ENCODE data around the gene ANKS3.

- TF ChIP-seq POLR2AphosphoS5 (IDR thresholded peaks at IDR 0.05; ENCODE audit: insufficient read depth, low read depth, low read length), result no peak
- TF ChIP-seq POLR2A (IDR thresholded peaks at IDR 0.05; ENCODE audit: low read depth, low read length), result no peak
- TF ChIP-seq, protein P1, sequence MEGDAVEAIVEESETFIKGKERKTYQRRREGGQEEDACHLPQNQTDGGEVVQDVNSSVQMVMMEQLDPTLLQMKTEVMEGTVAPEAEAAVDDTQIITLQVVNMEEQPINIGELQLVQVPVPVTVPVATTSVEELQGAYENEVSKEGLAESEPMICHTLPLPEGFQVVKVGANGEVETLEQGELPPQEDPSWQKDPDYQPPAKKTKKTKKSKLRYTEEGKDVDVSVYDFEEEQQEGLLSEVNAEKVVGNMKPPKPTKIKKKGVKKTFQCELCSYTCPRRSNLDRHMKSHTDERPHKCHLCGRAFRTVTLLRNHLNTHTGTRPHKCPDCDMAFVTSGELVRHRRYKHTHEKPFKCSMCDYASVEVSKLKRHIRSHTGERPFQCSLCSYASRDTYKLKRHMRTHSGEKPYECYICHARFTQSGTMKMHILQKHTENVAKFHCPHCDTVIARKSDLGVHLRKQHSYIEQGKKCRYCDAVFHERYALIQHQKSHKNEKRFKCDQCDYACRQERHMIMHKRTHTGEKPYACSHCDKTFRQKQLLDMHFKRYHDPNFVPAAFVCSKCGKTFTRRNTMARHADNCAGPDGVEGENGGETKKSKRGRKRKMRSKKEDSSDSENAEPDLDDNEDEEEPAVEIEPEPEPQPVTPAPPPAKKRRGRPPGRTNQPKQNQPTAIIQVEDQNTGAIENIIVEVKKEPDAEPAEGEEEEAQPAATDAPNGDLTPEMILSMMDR (IDR thresholded peaks at IDR 0.05; ENCODE audit: extremely low read depth in 1 of 2, insufficient read depth in 1 of 2, low read depth in 1 of 2, low read length in 2 of 2), result no peak
Measured at GRCh38 chr16:4687416-4687815, 46.7 kb downstream of the ANKS3 start.
